GM21447 (cell line): ENCODE measurements around the gene RARB.

Experiments
- ATAC-seq: cut with Tn5 transposase; IDR thresholded peaks from one replicate; pipeline ENCODE4 v1.9.1; 2021; ENCODE audit not compliant: unreplicated experiment

The RARB gene

GRCh38 chr3:25471081-25471768 is 43.2 kb downstream of the RARB start:
- no peak for ATAC-seq

- ATAC-seq, result no peak
Measured at GRCh38 chr3:25472153-25472552, 44.1 kb downstream of the RARB start.

- ATAC-seq, result no peak
Measured at GRCh38 chr3:25472731-25473130, 44.7 kb downstream of the RARB start.

- no peak for ATAC-seq
Measured at GRCh38 chr3:25473246-25473645, 45.2 kb downstream of the RARB start.

- ATAC-seq, result no peak
Measured at GRCh38 chr3:25474052-25474451, 46.0 kb downstream of the RARB start.

GRCh38 chr3:25476639-25477038 is 48.6 kb downstream of the RARB start:
- no peak for ATAC-seq

GRCh38 chr3:25478211-25478757 is 50.2 kb downstream of the RARB start:
- no peak for ATAC-seq

GRCh38 chr3:25478964-25479726 is 51.1 kb downstream of the RARB start:
- ATAC-seq, result no peak

GRCh38 chr3:25479727-25480010 is 51.6 kb downstream of the RARB start:
- ATAC-seq, result no peak

- ATAC-seq, result no peak
Measured at GRCh38 chr3:25480811-25481210, 52.7 kb downstream of the RARB start.

GRCh38 chr3:25481386-25481785 is 53.3 kb downstream of the RARB start:
- ATAC-seq, result no peak

GRCh38 chr3:25483456-25483855 is 55.4 kb downstream of the RARB start:
- ATAC-seq, result no peak

GRCh38 chr3:25485673-25486072 is 57.6 kb downstream of the RARB start:
- no peak for ATAC-seq

- no peak for ATAC-seq
Measured at GRCh38 chr3:25486932-25487331, 58.9 kb downstream of the RARB start.

GRCh38 chr3:25489858-25490593 is 62.0 kb downstream of the RARB start:
- no peak for ATAC-seq

- no peak for ATAC-seq
Measured at GRCh38 chr3:25493246-25493645, 65.2 kb downstream of the RARB start.

GRCh38 chr3:25493786-25494185 is 65.7 kb downstream of the RARB start:
- ATAC-seq, result no peak

GRCh38 chr3:25495304-25495703 is 67.2 kb downstream of the RARB start:
- no peak for ATAC-seq

- ATAC-seq, result no peak
Measured at GRCh38 chr3:25495726-25496253, 67.7 kb downstream of the RARB start.

- ATAC-seq, result no peak
Measured at GRCh38 chr3:25497096-25497495, 69.0 kb downstream of the RARB start.

GRCh38 chr3:25500706-25501210 is 72.7 kb downstream of the RARB start:
- no peak for ATAC-seq
